HFFc6 (cell line): Measurements from ENCODE around the gene SRGAP1. TPM values are rescaled to one million over a fixed set of nuclear protein-coding genes. Genes with fewer than 3 reads are reported as not detected.
A peak's percentile ranks its signal among the peaks of the same experiment; 100 is the strongest.

Experiments
- DNase-seq: peaks from one replicate; pipeline ENCODE4 v3.0.0-alpha.2; 2018
- H3K27ac Mint-ChIP-seq: 2 replicates; pipeline ENCODE4 v1.8.0; 2020; ENCODE audit warnings: mild to moderate bottlenecking, mixed read lengths
- H3K27me3 Mint-ChIP-seq: 2 replicates; pipeline ENCODE4 v1.8.0; 2021; ENCODE audit warnings: mild to moderate bottlenecking, moderate library complexity, mixed read lengths; ENCODE audit not compliant: insufficient read depth
- H3K36me3 Mint-ChIP-seq: 2 replicates; pipeline ENCODE4 v1.8.0; 2021; ENCODE audit warnings: low read depth, mixed read lengths
- H3K4me1 Mint-ChIP-seq: 2 replicates; pipeline ENCODE4 v1.8.0; 2020; ENCODE audit warnings: low read depth, mixed read lengths
- H3K4me3 Mint-ChIP-seq: 2 replicates; pipeline ENCODE4 v1.8.0; 2020; ENCODE audit warnings: mild to moderate bottlenecking, moderate library complexity, mixed read lengths
- H3K9me3 Mint-ChIP-seq: 2 replicates; pipeline ENCODE4 v1.8.0; 2020; ENCODE audit warnings: mild to moderate bottlenecking, mixed read lengths
- CTCF ChIP-seq: fragments of 200-600 bp; sonication (generic); IDR thresholded peaks from 2 replicates; pipeline ENCODE4 v1.5.0; 2021; ENCODE audit warnings: antibody characterized with exemption, mild to moderate bottlenecking
- total RNA-seq, 6 experiments: library from RNA; stranded (reverse); fragmentation: NEBNext Ultra II Directional; extraction: Animal tissue kit (Norgen Biotek cat#: 25700); gene quantifications; 2 replicates in 1 of 6; 3 replicates in 5 of 6; pipeline ENCODE4 v1.2.3, GENCODE V29; 2021

Gene SRGAP1
- total RNA-seq, 6 experiments from 2014 or later, result 35.7 to 45.8 (median 40.9) TPM

DNA sequence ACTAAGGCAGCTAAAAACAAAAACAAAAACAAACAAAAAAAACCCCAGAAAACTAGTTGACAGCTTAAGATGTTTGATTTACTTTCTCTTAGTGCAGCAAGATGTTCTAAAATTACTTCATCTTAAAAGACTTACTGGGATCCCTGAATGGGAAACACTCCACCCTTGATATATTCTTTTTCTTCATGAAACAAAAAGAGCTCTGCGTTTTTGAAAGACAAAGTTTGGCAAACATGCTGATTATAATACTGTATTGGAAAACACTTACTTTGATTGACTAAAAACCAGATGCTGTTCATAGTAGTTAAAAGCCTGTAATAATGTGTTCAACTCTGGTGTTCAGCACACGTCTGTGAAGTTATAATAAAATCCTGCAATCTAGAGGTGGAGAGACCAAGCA is 136.8 kb downstream of the SRGAP1 start:
- Mint-ChIP-seq H3K36me3 (peaks cover 41% of the 10 kb centered on the region), H3K9me3 (peaks cover 17% of the 10 kb centered on the region), H3K4me3 (peak overlapping the region; percentile 28; the same call in 1 of the 2 replicates), H3K27ac (peak overlapping the region; percentile 63), H3K27me3 (peaks cover 6% of the 10 kb centered on the region), H3K4me1 (peaks cover 76% of the 10 kb centered on the region)
- DNase-seq, result no peak
- TF ChIP-seq CTCF, result no peak

DNA sequence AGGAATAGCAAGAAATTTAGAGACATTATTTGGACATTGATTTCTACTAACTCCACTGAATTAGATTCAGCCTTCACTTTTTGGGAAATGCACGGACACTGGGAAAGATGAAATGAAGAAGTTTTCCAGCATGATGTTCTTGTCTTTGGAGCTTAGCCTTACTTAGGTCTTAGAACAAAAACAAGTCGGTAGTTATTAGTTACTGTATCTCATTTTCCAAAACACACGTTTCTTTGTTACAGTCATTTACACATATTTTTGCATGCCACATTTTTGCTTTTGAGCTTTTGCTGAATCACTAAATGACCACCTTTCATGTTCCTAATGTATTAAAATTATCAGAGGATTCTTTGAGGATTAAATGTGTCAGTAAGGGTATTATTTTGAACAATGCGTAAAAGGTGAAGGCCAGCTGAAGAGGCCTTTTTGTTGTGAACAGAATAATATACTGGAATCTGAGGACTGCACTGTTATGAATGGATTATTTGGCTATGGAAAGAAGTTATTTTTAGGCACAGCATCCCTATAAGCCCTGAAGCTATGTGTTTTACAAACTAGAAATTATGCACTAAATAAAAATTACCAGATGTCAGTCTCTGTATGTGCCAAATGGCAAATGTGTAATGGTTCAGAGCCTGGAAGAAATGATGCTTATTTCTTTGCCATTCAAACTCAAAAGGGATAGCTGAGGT is 138.2 kb downstream of the SRGAP1 start:
- Mint-ChIP-seq H3K4me1 (peaks cover 64% of the 10 kb centered on the region), H3K36me3 (peaks cover 49% of the 10 kb centered on the region), H3K27ac (peak overlapping the region; percentile 68), H3K9me3 (peaks cover 17% of the 10 kb centered on the region), H3K4me3 (no peak overlapping the region), H3K27me3 (peaks cover 6% of the 10 kb centered on the region)
- no peak for DNase-seq
- no peak for TF ChIP-seq CTCF

- DNase-seq, result no peak
- Mint-ChIP-seq H3K9me3 (no peaks in the 10 kb centered on the region), H3K27me3 (peaks cover 3% of the 10 kb centered on the region), H3K36me3 (peaks cover 41% of the 10 kb centered on the region), H3K4me1 (peaks cover 60% of the 10 kb centered on the region), H3K4me3 (no peak overlapping the region), H3K27ac (0 out of 2 replicates have a peak overlapping the region, but pooled peaks have one; percentile 7)
- TF ChIP-seq CTCF, result no peak
Measured at GRCh38 chr12:63985456-63985855, 141.0 kb downstream of the SRGAP1 start.

DNA sequence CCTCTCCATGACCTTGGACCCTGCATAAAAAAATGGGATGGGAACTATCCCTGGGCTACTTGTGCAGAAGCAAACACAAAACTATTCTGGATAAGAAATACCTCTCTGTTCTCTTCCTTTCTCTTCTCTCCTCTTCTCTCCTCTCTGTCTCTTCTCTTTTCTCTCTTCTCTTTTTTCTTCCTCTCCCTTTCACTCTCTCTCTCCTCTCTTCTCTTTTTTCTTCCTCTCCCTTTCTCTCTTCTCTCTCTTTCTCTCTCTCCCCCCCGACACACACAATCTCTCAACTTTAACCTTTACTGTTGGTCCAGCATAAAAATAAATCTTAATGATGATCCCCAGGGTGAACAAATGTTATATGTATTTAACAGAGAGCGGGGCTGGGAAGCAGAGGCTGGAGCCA is 141.4 kb downstream of the SRGAP1 start:
- TF ChIP-seq CTCF, result no peak
- H3K36me3 Mint-ChIP-seq, result peaks cover 44% of the 10 kb centered on the region
- DNase-seq, result no peak
- no peak overlapping the region; the same call in 1 of the 2 replicates for H3K4me3 Mint-ChIP-seq
- H3K27me3 Mint-ChIP-seq, result peaks cover 3% of the 10 kb centered on the region; the same call in 1 of the 2 replicates
- peak overlapping the region; percentile 40; the same call in 1 of the 2 replicates for H3K27ac Mint-ChIP-seq
- H3K4me1 Mint-ChIP-seq, result peaks cover 62% of the 10 kb centered on the region
- H3K9me3 Mint-ChIP-seq, result no peaks in the 10 kb centered on the region

DNA sequence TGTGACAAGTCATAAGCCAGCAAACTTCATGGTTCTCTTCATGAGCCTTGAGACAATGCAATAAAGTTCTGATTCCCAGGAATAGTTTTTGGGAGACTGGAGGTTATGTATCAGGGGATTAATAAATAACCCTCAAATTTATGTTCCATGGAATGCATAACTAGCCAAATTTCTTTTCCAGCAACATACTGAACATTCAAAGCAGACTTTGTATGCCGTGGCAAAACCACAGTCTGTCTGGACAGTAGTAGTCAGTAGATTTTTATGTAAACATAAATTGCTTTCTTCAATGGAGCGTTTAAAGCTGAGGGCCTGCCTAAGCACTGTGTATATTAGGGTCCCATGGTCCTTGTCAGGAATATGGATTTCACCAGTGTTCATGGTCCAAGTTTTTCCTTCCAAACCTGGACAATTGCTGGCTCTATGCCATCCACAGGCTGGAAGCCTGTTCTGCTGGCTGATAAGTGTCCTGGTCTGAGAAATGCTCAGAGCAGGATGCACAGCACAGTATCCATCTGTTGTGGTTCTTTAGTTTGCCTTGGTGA is 144.9 kb downstream of the SRGAP1 start:
- Mint-ChIP-seq H3K36me3 (peaks cover 51% of the 10 kb centered on the region), H3K4me3 (no peak overlapping the region), H3K27me3 (peaks cover 7% of the 10 kb centered on the region), H3K27ac (peak overlapping the region; percentile 31; the same call in 1 of the 2 replicates), H3K4me1 (peaks cover 63% of the 10 kb centered on the region), H3K9me3 (no peaks in the 10 kb centered on the region)
- no peak for DNase-seq
- no peak for TF ChIP-seq CTCF
